Stimulated activated CD4-positive, alpha-beta T cell treated with anti-CD3 and anti-CD28 coated beads, Interleukin-1b, Interleukin-23, amount 100 ng/mL, for 48 hours (primary cell): Measurements from ENCODE around the gene WDR59.
A peak's percentile ranks its signal among the peaks of the same experiment; 100 is the strongest.
"Not testable (repeated sequence)": the region's sequence is repeated elsewhere in the genome, so short reads cannot be mapped to it uniquely, and the experiment has no call there.

Experiments used
- DNase-seq: peaks from one replicate; pipeline ENCODE4 v3.0.0-alpha.2; 2020

Gene WDR59, protein sequence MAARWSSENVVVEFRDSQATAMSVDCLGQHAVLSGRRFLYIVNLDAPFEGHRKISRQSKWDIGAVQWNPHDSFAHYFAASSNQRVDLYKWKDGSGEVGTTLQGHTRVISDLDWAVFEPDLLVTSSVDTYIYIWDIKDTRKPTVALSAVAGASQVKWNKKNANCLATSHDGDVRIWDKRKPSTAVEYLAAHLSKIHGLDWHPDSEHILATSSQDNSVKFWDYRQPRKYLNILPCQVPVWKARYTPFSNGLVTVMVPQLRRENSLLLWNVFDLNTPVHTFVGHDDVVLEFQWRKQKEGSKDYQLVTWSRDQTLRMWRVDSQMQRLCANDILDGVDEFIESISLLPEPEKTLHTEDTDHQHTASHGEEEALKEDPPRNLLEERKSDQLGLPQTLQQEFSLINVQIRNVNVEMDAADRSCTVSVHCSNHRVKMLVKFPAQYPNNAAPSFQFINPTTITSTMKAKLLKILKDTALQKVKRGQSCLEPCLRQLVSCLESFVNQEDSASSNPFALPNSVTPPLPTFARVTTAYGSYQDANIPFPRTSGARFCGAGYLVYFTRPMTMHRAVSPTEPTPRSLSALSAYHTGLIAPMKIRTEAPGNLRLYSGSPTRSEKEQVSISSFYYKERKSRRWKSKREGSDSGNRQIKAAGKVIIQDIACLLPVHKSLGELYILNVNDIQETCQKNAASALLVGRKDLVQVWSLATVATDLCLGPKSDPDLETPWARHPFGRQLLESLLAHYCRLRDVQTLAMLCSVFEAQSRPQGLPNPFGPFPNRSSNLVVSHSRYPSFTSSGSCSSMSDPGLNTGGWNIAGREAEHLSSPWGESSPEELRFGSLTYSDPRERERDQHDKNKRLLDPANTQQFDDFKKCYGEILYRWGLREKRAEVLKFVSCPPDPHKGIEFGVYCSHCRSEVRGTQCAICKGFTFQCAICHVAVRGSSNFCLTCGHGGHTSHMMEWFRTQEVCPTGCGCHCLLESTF

DNA sequence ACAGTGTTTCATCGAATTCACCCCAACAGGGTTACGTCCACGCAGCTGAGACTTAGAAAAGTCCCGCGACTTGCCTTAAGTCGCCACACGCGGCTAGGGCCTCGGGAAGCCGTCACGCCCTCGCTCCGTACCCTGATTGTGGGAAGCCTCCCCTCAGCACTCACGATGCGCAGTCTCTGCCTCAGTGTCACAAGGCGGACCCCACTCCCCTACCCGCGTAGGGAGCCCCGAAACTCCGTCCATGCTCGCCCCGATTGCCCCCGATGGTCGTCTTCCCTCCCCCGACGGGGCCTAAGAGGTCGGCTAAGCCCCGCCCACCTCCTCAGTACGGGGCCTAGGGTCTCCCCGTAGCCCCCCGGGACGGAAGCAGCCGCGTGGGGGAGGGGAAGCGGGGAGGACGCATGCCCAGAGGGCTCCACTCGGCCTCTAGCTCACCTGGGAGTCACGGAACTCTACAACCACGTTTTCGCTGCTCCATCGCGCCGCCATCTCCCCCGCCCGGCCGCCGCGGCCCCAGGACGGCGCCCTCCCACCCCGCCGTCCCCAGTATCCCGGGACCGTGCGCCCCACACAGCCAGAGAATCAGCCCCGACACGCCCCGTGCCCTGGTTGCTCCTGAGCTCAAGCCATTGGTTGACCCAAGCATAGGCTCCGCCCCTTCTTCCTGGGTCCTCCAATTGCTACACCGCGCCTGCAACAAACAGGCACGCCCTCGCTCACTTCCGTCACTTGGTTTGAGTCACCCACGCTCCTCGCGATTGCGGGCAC is at the start of gene WDR59:
WDR59 (minus strand) TSS at position 595 of the 768 bp plus-strand sequence; CDS start at position 489, 106 bp downstream.
- peak; percentile 99 for DNase-seq

DNA sequence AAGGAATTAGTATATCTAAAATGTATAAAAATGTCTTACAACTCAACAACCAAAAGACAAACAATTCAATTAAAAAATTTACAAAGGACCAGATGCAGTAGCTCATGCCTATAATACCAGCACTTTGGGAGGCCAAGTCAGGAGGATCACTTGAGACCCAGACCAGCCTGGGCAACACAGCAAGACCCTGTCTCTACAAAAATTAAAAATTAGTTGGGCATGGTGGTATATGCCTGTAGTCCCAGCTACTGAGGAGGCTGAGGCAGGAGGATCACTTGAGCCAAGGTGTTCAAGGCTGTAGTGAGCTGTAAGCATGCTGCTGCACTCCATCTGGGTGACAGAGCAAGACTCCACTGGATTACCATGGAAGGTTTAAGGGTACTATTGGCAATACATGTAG is 47.7 kb upstream of the WDR59 start:
- no peak for DNase-seq

DNA sequence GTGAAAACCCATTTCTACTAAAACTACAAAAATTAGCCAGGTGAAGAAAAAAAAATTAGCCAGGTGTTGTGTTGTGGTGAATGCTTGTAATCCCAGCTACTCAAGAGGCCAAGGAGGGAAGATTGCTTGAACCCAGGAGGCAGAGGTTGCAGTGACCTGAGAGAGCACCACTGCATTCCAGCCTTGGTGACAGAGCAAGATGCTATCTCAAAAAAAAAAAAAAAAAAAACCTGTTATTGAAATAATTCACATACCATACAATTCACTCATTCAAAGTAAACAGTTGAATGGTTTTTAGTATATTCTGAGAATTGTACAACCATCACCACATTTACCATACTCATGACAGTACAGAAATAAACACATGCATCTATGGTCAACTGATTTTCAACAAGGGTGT is 44.9 kb upstream of the WDR59 start:
- DNase-seq: no peak

DNA sequence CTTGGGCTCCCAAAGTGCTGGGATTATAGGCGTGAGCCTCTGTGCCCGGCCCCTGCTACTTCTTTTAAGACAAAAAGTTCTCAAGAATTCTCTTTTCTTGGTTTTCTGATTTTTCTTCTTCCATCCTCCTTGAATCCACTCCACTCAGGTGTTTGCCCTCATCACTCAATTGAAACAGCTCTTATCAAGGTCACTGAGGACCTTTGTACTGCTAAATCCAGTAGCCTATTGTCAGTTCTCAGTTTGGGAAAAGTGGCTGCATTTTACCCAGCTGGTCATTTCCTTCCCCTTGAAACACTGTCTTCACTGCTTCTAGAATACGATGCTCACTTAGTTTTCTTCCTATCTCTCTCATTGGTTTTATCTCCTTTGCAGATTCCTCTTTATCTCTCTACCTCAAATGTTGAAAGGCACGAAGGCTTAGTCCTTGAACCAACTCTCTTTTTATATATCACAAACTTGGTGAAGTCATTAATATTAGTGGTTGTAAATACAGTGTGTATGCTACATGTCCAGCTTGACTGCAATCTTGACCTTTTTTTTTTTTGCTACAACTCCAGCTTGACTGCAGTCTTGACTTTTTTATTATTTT is 43.7 kb upstream of the WDR59 start:
- no peak for DNase-seq

DNA sequence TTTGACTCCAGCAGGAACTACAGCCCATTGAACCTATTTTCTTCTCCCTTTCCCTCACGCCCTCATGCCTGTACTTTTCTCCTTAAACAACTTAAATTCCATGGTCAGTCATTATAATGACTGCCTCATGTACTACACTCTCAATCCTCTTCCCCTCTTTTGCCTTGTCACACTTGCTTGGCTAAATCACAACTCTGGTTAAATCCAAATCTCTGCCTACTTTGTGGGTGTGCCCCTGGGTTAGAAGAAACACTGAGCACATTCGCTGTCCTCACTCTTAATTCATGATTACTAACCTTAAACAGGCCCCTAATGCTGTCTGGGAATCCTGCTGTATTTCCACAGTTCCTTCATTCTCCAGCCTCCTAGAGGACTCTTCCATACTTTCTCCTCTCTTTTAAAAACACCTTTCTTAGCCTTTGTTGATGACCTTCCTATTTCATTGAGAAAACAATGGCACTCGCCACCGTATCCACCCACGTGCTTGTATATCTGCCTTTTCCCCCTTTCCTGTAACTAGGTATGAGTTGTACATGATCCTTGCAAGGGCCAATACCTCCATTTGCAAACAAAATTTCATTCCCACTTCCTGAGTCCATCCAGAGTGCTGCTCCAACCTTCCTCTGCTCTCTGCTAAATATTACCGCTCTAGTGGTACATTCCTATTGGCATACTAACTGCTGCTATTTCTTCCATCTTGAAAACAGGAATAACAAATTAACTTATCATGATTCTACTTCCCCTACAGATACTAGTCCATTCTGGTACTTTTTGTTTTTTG is 42.8 kb upstream of the WDR59 start:
- no peak for DNase-seq

DNA sequence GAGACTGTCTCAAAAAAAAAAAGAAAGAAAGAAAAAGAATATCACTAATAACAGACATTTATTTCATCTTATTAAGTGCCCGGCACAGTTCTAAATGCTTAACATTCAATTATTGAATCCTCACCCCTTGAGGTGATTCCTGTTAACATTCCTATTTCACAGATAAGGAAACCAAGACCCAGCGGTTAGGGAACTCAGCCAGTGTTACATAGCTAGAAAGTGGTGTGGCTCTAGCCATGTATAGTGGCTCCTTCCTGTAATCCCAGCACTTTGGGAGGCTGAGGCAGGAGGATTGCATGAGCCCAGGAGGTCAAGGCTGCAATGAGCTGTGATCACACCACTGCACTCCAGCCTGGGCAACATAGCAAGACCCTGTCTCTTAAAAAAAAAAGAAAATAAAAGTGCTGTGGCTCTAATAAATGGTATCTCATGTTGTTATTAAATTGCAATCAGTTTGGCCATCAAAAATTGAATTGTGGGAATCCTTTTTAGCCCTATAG is 42.0 kb upstream of the WDR59 start:
- DNase-seq: no peak

DNA sequence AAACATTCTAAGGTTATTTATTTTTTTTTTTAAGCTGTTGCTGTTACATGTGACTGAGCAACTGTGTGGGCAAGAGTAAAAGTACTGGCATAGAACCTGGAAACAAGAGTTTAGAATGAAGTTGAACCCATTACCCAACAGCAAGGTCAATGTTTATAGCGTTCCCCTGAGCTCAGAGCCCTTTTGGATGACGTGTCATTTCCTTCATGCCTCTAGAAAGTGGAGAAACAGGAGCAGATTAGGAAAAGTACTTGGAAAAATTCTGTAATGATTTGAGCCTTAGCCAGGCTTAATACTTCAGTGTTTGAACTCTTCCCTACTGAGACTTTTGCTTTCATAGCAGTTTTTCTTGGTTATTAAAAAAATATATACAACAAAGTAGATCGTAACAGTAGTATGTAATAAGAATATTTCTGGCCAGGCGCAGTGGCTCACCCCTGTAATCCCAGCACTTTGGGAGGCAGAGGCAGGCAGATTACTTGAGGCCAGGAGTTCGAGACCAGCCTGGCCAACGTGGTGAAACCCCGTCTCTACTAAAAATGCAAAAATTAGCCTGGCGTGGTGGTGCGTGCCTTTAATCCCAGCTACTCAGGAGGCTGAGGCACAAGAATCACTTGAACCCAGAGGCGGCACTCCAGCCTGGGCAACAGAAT is 41.4 kb upstream of the WDR59 start:
- not testable (repeated sequence) for DNase-seq

DNA sequence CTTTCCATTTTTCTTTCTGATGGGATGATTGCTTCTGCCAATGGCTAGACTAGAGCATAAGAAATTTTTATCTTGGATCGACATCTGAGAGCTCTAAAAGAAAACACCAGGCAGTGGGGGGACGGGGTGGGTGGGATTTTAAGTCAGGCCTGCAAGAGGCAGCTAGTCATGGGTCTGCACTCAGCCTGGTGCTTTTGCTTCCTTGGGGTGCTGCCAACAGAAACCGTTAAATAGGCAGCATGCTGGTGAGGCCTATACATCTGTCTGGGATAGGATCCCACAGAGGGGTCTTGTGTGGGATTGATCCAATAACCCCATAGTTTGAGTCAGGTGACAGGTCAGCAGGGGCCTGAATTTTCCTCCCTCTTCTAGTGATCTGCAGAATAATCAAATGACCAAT is 40.8 kb upstream of the WDR59 start:
- DNase-seq: no peak

DNA sequence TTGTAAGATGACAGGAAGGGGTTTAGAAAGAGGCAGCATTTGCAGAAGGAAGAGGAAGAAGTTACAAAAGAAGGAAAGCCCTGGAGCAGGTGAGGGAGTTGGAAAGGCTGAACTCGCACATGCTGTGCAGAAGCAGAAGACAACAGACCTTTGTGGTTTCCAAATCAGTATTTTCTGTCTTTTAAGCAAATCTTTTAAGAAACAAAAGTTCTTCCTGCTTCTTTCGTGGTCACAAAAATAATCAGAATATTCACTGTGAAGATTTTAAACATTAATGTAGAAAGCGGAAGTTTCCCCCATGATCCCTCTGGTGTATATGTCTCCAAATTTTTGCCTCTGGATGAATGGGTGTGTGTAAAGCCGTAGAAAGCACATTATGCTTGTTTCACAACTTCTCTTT is 39.7 kb upstream of the WDR59 start:
- no peak for DNase-seq

DNA sequence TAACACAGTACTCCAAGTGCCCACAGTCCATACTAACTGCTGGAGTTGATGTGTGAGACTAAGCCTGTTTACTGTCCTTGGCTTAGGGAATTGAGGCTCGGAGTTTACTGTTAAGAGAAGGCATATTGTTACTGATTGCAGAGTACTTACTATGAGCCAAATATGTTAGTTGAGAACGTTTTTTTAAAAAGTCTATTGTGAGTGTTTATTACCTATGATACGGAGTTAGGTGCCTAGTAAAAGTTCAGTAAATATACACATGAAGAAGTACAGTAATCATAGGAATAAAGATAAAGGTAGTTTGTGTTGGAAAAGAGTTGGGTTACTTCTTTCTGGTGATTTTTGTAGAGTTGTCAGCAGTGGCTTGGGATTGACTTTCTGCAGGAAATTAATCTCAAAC is 39.3 kb upstream of the WDR59 start:
- DNase-seq: no peak

DNA sequence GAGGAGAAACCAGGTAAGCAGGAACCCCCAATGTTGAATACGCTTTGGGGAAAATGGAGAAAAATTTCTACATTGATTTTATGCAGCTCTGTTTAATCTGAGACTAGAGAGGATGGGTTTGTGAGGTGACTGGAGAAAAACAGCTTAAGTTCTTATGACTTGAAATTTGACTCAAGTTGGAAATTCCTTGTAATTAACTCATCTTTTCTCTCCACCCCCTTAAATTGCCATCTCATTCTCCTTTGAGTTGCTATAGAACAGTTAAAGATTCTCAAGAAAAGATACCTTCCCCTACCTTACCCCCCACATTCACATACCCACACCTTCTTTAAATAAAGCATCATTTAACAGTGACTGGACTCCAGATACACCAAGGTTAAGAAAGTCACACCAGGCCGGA is 38.1 kb upstream of the WDR59 start:
- no peak for DNase-seq

DNA sequence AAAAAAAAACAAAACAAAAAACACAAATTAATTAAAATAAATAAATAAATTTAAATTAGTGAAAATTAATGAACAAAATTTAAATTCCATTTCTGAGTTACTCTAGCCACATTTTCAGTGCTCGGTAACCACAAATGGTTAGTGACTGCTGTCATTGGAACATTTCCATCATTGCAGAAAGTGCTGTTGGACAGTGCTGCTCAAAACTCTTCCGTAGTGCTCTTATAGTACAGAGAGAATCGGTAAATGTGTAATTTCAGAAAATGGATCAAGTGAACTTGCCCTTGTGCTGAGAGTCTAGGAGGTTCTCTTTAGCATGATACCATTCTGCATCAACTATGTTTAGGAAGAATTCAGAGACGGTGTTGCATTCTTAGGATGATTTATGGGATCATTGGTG is 37.6 kb upstream of the WDR59 start:
- no peak for DNase-seq

DNA sequence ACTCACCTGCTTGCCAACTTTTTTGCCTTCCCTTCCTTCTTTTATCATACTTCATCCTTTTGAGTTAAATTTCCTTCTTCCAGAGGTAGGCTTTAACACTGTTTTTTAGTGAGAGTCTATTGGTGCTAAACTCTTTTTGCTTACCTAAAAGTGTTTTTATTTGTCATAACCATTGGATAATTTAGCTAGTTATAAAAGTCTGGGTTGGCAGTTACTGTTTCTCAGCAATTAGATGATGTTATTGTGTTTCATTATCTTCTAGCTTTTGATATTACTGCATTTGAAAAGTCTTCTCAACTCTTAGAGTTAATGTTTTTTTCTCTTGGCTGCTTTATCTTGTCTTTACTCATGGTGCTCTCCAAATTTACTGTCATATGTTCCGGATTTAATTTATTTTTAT is 36.5 kb upstream of the WDR59 start:
- no peak for DNase-seq

DNA sequence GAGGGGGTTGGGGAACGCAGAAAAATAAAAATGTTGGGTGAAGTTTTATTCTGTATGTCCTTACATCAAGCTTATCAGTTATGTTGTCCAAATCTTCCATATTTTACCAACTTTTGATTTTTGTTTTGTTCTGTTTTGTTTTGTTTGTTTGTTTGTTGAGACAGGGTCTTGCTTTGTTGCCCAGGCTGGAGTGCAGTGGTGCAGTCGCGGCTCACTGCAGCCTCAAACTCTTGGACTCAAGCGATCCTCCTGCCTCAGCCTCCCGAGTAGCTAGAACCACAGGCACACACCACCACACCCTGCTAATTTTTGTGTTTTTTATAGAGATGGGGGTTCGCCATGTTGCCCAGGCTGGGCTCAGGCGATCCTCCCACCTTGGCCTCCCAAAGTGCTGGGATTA is 34.7 kb upstream of the WDR59 start:
- no peak for DNase-seq

DNA sequence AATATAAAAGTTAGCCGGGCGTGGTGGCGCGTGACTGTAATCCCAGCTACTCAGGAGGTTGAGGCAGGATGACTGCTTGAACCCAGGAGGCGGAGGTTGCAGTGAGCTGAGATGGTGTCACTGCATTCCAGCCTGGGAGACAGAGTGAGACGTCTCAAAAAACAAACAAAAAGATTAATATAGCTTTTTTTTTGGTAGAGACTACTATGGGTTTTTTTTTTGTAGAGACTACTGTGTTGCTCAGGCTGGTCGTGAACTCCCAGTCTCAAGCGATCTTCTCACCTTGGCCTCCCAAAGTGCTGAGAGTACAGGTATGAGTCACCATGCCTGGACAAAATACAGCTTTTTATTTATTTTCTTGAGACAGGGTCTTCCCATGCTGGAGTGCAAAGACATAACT is 34.1 kb upstream of the WDR59 start:
- DNase-seq: no peak

DNA sequence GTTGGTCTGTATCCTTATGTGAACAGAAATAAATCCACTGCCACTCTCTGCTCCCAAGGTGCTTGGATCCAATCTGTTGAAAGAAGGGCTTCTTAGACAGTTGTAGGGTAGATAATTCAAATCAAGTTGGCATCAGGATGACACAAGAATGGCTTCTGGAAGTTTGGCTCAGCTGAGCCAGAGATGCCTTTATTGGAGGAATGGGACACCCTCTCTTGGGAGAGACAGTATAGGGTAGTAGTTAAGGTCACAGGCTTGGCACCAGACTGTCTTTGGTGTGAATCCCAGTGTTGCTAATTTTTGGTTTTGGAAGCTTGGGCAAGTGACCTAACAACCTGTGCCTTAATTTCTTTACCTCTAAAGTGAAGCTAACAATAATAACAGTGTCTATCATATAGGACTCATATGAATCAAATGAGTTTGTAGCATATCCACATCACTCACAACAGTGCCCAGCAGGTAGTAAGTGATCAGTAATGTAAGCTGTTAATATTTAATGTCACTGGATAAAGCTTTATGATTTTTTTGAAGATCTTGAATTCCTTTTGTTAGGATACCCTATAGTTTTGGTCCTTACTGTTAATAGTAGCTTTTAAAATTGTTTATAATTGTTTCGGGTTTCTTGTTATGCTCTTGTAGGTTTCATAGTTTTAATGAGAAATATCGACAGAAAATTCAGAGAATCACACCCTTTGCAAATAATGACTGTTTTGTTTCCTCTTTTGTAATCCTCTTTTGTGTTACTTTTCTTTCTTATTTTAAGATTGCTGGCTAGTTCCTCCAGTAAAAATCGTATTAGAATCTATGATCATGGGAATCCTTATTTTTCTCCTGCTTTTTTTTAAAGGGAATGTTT is 33.0 kb upstream of the WDR59 start:
- no peak for DNase-seq

DNA sequence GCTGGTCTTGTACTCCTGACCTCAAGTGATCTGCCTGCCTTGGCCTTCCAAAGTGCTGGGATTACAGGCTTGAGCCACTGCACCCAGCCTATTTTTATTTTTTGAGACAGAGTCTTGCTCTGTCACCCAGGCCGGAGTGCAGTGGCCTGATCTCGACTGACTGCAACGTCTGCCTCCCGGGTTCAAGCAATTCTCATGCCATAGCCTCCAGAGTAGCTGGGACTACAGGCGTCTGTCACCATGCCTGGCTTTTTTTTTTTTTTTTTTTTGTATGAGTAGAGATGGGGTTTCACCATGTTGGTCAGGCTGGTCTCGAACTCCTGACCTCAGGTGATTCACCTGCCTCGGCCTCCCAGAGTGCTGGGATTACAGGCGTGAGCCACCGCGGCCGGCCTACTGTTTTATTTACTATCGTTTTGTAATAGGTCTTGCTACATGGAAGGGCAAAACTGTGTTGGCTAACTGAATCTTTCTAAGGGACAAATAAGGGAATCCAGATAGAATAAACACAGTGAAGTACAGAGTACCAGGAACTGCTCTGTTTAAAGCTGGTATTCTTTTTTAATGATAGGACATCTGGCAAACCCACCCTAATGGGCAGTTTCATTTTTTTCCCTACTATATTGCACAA is 31.6 kb upstream of the WDR59 start:
- not testable (repeated sequence) for DNase-seq

DNA sequence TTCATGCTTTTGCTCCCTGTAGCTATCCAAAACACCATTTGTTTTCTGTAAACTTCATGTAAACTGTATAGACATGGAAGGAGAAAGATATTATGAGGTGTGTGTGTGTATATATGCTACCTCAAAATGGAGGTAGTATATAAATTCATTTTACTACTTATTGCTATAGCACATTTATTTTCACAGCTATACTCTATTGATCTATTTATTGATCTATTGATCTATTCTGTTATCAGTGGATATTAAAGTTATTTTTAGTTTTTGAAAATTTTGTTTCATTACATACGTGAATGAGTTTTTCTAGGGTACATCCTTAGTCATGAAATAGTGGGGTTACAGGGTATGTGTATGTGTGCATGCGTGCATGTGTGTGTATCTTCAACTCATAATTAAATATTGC is 29.4 kb upstream of the WDR59 start:
- no peak for DNase-seq

DNA sequence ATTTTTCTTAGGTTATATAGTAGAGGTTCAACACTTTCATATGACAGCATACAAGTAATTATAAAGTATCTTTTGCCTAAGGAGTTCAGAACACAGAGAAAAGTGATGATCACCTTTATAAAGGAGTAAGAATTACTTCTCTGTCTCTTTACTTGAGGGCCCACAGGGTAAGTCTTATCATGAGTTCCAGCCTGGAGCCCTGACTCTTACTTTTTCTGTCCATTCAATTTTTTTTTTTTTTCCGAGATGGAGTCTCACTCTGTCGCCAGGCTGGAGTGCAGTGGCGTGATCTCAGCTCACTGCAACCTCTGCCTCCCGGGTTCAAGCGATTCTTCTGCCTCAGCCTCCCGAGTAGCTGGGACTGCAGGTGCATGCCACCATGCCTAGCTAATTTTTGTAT is 28.2 kb upstream of the WDR59 start:
- DNase-seq: not testable (repeated sequence)
